ENCODE measurements around the gene EYS.
"Not testable (repeated sequence)": the region's sequence is repeated elsewhere in the genome, so short reads cannot be mapped to it uniquely, and the experiment has no call there.

The EYS gene

GRCh38 chr6:65627015-65627414 lies 80.0 kb downstream of the EYS start:
- DNase-seq: no peak
- Mint-ChIP-seq H3K9me3 (peaks cover 12% of the 10 kb centered on the region), H3K27me3 (ENCODE audit: low read depth, poor library complexity) (no peaks in the 10 kb centered on the region), H3K4me3 (no peak overlapping the region), H3K27ac (no peak overlapping the region), H3K4me1 (no peaks in the 10 kb centered on the region), H3K36me3 (ENCODE audit: low read depth) (no peaks in the 10 kb centered on the region)
- TF ChIP-seq, protein P1, sequence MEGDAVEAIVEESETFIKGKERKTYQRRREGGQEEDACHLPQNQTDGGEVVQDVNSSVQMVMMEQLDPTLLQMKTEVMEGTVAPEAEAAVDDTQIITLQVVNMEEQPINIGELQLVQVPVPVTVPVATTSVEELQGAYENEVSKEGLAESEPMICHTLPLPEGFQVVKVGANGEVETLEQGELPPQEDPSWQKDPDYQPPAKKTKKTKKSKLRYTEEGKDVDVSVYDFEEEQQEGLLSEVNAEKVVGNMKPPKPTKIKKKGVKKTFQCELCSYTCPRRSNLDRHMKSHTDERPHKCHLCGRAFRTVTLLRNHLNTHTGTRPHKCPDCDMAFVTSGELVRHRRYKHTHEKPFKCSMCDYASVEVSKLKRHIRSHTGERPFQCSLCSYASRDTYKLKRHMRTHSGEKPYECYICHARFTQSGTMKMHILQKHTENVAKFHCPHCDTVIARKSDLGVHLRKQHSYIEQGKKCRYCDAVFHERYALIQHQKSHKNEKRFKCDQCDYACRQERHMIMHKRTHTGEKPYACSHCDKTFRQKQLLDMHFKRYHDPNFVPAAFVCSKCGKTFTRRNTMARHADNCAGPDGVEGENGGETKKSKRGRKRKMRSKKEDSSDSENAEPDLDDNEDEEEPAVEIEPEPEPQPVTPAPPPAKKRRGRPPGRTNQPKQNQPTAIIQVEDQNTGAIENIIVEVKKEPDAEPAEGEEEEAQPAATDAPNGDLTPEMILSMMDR (IDR thresholded peaks at IDR 0.05): no peak

DNA sequence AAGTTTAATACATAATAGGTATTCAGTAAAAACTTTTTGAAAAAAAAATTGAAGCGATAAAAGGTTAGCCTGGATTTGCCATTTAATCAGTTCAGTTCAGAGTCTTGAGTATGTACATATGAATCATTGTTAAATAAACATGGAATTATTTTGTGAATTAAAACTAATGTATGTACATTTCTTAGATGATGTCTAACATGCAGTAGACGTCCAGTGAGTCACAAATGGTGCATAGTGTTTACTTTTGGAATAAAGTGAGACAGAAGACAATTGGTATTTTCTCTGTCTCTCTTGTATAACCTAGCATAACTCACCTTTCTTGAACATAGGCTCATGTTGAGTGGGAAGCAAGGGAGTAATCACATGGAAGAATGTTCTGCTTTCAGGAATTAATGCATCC lies 83.5 kb downstream of the EYS start:
- TF ChIP-seq, protein P1 (IDR thresholded peaks at IDR 0.05): no peak
- Mint-ChIP-seq H3K9me3 (peaks cover 7% of the 10 kb centered on the region), H3K27me3 (ENCODE audit: low read depth, poor library complexity) (no peaks in the 10 kb centered on the region), H3K27ac (no peak overlapping the region), H3K4me3 (no peak overlapping the region), H3K36me3 (ENCODE audit: low read depth) (no peaks in the 10 kb centered on the region), H3K4me1 (no peaks in the 10 kb centered on the region)
- DNase-seq: no peak

DNA sequence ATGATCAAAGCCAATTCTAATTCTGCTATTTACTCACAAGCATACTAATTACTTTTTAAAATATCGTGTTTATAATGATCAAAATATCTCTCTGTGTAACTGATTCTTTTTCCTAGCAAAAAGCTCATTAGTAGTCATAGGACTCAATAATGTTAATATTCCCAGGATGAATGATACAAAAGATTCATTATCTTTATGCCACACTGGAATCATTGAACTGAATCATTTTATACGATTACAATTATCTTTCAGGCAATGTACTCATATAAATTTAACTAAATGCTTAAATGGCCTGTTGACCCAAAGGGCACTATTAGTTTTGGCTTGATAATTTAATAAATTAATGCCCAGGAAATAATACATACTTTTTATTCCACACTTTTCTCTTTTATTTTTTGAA lies 96.3 kb downstream of the EYS start:
- TF ChIP-seq, protein P1 (IDR thresholded peaks at IDR 0.05): no peak

GRCh38 chr6:65595540-65595939 lies 111.5 kb downstream of the EYS start:
- Mint-ChIP-seq H3K27me3 (ENCODE audit: low read depth, poor library complexity) (no peaks in the 10 kb centered on the region), H3K9me3 (no peaks in the 10 kb centered on the region), H3K36me3 (ENCODE audit: low read depth) (no peaks in the 10 kb centered on the region), H3K27ac (no peak overlapping the region), H3K4me3 (no peak overlapping the region), H3K4me1 (no peaks in the 10 kb centered on the region)
- TF ChIP-seq, protein P1 (IDR thresholded peaks at IDR 0.05): no peak
- no peak for DNase-seq

More for the DNA sequence above, 96.3 kb downstream of the EYS start:
- Mint-ChIP-seq H3K27me3 (ENCODE audit: low read depth, poor library complexity) (no peaks in the 10 kb centered on the region), H3K9me3 (peaks cover 3% of the 10 kb centered on the region), H3K27ac (no peak overlapping the region), H3K4me3 (no peak overlapping the region), H3K4me1 (no peaks in the 10 kb centered on the region), H3K36me3 (ENCODE audit: low read depth) (no peaks in the 10 kb centered on the region)
- no peak for DNase-seq

DNA sequence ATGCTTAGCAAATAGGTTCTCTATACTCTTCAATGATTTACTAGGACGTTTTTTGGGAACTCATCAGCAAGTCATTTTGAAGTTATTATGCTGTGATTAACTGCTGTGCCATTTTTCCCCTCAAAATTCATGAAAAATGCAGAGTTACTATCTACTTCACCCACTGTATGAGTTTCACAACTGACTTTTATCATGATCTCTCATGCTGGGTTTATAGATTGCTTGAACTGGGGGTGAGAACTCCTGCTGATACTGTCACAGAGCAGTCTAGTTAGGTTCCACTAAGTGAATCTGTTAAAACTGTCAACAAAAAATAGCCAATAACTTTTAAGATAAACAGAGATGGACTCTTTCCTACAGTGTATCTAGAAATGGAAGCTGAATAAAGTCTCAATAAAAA lies 136.7 kb downstream of the EYS start:
- DNase-seq: no peak
- no peaks in the 10 kb centered on the region for H3K9me3 Mint-ChIP-seq
- H3K4me3 Mint-ChIP-seq: no peak overlapping the region
- H3K27me3 Mint-ChIP-seq (ENCODE audit: low read depth, poor library complexity): no peaks in the 10 kb centered on the region
- H3K4me1 Mint-ChIP-seq: no peaks in the 10 kb centered on the region
- TF ChIP-seq, protein P1 (IDR thresholded peaks at IDR 0.05): no peak
- no peaks in the 10 kb centered on the region for H3K36me3 Mint-ChIP-seq (ENCODE audit: low read depth)
- no peak overlapping the region for H3K27ac Mint-ChIP-seq

DNA sequence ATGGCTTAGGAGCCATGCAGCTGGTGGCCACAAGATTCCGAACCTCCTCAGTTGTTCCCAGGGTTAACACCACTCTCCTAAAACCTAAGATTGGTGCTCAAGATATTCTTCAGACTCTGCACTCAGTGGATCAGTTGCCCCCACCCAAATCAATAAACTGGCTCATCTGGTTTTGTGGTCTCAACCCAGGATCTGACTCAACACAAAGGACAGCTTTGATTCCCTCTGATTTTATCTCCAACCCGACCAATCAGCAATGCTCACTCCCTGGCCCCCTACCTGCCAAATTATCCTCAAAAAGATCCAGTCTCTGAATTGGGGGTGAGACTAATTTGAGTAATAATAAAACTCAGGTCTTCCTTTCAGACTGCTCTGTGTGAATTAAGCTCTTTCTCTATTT lies 137.5 kb downstream of the EYS start:
- no peak for DNase-seq
- Mint-ChIP-seq H3K4me1 (no peaks in the 10 kb centered on the region), H3K4me3 (no peak overlapping the region), H3K9me3 (no peaks in the 10 kb centered on the region), H3K27ac (no peak overlapping the region), H3K27me3 (ENCODE audit: low read depth, poor library complexity) (no peaks in the 10 kb centered on the region), H3K36me3 (ENCODE audit: low read depth) (no peaks in the 10 kb centered on the region)
- TF ChIP-seq, protein P1 (IDR thresholded peaks at IDR 0.05): no peak

DNA sequence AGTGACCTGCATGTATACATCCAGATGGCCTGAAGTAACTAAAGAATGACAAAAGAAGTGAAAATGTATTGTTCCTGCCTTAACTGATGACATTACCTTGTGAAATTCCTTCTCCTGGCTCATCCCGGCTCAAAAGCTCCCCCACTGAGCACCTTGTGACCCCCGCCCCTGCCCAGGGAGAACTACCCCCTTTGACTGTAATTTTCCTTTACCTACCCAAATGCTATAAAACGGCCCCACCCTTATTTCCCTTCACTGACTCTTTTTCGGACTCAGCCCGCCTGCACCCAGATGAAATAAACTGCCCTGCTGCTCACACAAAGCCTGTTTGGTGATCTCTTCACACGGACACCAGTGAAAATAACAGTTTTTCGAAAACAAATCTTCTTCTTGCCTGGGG lies 138.0 kb downstream of the EYS start:
- DNase-seq; H3K9me3 Mint-ChIP-seq; H3K36me3 Mint-ChIP-seq (ENCODE audit: low read depth); H3K4me1 Mint-ChIP-seq; H3K4me3 Mint-ChIP-seq; H3K27ac Mint-ChIP-seq; H3K27me3 Mint-ChIP-seq (ENCODE audit: low read depth, poor library complexity): not testable (repeated sequence)
